SW 1271 (cell line): Measurements from ENCODE around the gene INVS.
"Not testable (repeated sequence)": the region's sequence is repeated elsewhere in the genome, so short reads cannot be mapped to it uniquely, and the experiment has no call there.

ENCODE experiments used
- DNase-seq, 2 experiments: peaks; one replicate each; lab custom pipeline; 2025; lab: John Stamatoyannopoulos, UW

The INVS gene

GRCh38 chr9:100324594-100325200 is 225.7 kb downstream of the INVS start:
- DNase-seq = peak in 1 of 2 experiments; percentile 49

DNA sequence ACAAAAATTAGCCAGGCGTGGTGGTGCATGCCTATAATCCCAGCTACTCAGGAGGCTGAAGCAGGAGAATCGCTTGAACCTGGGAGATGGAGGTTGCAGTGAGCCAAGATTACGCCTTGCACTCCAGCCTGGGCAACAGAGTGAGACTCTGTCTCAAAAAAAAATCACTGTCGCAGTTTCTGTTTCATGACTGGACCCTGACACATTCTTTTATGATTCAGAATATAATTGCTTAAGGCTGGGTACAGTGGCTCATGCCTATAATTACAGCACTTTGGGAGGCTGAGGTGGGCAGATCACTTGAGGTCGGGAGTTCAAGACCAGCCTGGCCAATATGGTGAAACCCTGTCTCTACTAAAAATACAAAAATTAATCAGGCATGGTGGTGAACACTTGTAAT is 239.7 kb downstream of the INVS start:
- DNase-seq = not testable (repeated sequence)

- DNase-seq = no peak
These were observed 241.2 kb downstream of the INVS start for GRCh38 chr9:100340224-100340623.

- DNase-seq = no peak
These were observed 242.8 kb downstream of the INVS start for GRCh38 chr9:100341889-100342288.

DNA sequence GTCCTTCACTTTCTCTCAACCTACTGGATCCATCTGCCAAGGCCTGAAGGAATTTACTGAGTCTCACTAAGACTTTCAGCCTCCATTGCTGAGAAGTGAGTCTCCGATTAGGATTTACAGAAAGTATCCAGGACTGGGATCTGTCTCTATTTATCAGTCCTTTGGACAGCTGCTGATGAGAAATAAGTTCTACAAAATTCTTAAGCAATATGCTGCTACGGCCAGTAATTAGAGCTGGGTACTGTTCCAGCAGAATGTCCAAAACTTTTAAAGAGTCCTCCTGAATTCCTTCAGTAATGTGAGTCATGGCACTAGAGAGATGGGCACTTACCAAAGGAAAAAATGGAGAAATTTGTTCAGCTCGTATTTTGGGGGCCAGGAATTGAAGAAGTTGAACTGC is 247.8 kb downstream of the INVS start:
- no peak for DNase-seq

GRCh38 chr9:100350188-100350587 is 251.1 kb downstream of the INVS start:
- DNase-seq = no peak
